ENCODE data around the gene ADARB2.
A peak's percentile ranks its signal among the peaks of the same experiment; 100 is the strongest.

ADARB2 gene

DNA sequence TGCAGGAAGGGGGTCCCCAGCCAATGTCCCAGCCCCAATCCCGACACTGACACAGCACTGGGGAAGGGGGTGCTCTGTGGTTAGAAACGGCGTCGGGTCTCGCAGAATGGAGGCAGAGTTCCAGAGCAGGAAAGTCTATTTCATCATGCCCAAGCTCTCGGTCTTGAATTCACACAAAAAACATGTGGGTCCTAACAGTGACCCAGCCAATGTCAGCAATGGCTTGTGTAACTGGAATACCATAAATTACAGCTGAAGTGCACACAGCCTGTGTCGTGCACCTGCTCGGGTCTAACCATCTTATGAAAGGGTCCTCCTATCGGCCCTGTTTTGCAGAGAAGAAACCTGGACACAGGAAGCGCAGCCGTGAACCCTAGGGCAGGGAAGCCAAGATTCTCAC, 324.1 kb downstream of the ADARB2 start:
- H3K4me3 ChIP-seq: no peak overlapping the region
- no peak overlapping the region for H3K9ac ChIP-seq
- H4K20me1 ChIP-seq: no peaks in the 10 kb centered on the region; the same call in 1 of the 2 replicates
- no peaks in the 10 kb centered on the region for H3K27me3 ChIP-seq
- no peak for TF ChIP-seq Cebpa-rat (IDR thresholded peaks at IDR 0.05)
- peaks cover 29% of the 10 kb centered on the region; the same call in 1 of the 2 replicates for H3K9me3 ChIP-seq
- peak overlapping the region; percentile 49; the same call in 1 of the 2 replicates for H3K27ac ChIP-seq
- no peaks in the 10 kb centered on the region for H3K36me3 ChIP-seq
- peaks cover 83% of the 10 kb centered on the region for H3K4me1 ChIP-seq
- H3K4me2 ChIP-seq: peak overlapping the region; percentile 78

DNA sequence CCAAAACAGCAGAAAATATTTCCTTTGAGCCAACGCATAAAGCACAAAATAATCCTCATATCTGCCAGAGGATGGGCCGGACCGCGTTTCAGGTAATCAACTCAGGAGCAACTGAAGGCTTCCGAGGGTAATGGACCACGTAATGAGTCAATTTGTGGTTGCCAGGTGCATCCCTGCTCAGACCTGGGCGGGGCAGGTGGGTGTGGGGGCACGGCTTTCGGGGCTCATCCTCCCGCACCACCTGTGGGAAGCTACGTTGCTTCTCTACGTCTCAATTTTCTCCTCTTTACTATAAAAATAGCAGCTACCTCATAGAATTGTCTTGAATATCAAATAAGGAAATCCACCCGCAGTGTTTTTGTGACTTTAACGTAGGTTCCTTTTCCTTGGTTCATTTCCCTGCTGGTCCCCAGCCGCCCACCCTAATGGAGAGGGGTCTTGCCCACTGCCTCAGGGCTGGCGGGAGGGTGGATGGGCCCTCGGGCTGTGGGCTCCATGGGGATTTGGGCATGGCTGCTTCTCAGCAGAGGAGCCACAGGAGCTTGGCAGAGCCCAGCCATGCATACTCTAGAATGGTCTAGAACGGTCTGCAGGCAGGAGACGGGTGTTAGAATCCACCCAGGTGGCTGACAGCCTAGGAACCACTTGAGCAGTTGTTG, 324.7 kb downstream of the ADARB2 start:
- H3K4me2 ChIP-seq: peak overlapping the region; percentile 78
- peaks cover 29% of the 10 kb centered on the region; the same call in 1 of the 2 replicates for H3K9me3 ChIP-seq
- no peak overlapping the region for H3K9ac ChIP-seq
- no peak overlapping the region for H3K4me3 ChIP-seq
- no peaks in the 10 kb centered on the region for H3K27me3 ChIP-seq
- H4K20me1 ChIP-seq: no peaks in the 10 kb centered on the region; the same call in 1 of the 2 replicates
- H3K27ac ChIP-seq: peak overlapping the region; percentile 49; the same call in 1 of the 2 replicates
- no peaks in the 10 kb centered on the region for H3K36me3 ChIP-seq
- peaks cover 77% of the 10 kb centered on the region for H3K4me1 ChIP-seq
- no peak for TF ChIP-seq Cebpa-rat (IDR thresholded peaks at IDR 0.05)

DNA sequence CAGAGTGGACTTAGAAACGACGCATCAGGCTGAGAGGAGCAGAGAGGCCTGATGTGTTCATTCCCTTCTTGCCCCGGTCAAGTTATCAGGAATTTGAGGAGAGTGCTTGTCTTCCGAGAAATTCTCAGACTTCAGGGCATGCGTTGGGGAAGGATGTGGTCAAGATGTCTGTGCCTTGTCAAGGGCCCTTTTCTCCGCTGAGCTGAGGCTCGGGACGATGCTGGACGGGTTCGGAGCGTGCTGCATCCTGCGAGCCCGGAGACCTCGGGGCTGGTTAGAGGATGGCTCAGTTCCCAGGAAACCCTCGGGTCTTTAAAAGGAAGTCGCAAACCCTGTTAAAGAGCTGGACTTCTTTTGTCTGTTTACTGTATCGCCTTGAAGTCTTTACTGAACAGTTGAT, 325.4 kb downstream of the ADARB2 start:
- Histone ChIP-seq H3K4me2 (peak overlapping the region; percentile 78), H3K27ac (peak overlapping the region; percentile 66; the same call in 1 of the 2 replicates)

DNA sequence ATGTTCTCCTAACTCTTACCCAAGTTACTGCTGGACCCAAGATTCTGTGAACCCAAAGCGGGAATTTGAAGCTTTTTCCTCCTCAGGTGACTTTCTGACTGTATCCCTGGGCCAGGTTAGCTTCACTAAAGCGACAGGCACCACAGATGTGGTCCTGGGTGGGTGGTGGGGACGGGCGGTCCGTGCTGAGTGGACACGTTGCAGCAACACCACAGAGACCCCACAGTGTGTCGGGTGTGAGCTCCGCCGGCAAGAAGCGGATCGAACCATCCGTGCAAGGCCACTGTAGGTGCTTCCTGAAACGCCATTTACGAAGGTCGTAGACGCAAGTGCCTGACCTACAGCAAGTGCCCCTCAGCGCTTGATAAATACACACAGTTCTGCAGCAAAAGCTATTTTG, 325.9 kb downstream of the ADARB2 start:
- H3K9me3 ChIP-seq: peaks cover 20% of the 10 kb centered on the region; the same call in 1 of the 2 replicates
- no peaks in the 10 kb centered on the region; the same call in 1 of the 2 replicates for H4K20me1 ChIP-seq
- H3K9ac ChIP-seq: no peak overlapping the region
- no peaks in the 10 kb centered on the region for H3K27me3 ChIP-seq
- peaks cover 65% of the 10 kb centered on the region for H3K4me1 ChIP-seq
- H3K4me3 ChIP-seq: no peak overlapping the region
- H3K27ac ChIP-seq: peak overlapping the region; percentile 66; the same call in 1 of the 2 replicates
- H3K36me3 ChIP-seq: no peaks in the 10 kb centered on the region
- H3K4me2 ChIP-seq: peak overlapping the region; percentile 78
- TF ChIP-seq Cebpa-rat (IDR thresholded peaks at IDR 0.05): no peak

More for the DNA sequence above, 325.4 kb downstream of the ADARB2 start:
- no peaks in the 10 kb centered on the region; the same call in 1 of the 2 replicates for H4K20me1 ChIP-seq
- no peak overlapping the region for H3K4me3 ChIP-seq
- H3K36me3 ChIP-seq: no peaks in the 10 kb centered on the region
- TF ChIP-seq Cebpa-rat (IDR thresholded peaks at IDR 0.05): no peak
- H3K9ac ChIP-seq: no peak overlapping the region
- peaks cover 70% of the 10 kb centered on the region for H3K4me1 ChIP-seq
- peaks cover 23% of the 10 kb centered on the region; the same call in 1 of the 2 replicates for H3K9me3 ChIP-seq
- no peaks in the 10 kb centered on the region for H3K27me3 ChIP-seq

DNA sequence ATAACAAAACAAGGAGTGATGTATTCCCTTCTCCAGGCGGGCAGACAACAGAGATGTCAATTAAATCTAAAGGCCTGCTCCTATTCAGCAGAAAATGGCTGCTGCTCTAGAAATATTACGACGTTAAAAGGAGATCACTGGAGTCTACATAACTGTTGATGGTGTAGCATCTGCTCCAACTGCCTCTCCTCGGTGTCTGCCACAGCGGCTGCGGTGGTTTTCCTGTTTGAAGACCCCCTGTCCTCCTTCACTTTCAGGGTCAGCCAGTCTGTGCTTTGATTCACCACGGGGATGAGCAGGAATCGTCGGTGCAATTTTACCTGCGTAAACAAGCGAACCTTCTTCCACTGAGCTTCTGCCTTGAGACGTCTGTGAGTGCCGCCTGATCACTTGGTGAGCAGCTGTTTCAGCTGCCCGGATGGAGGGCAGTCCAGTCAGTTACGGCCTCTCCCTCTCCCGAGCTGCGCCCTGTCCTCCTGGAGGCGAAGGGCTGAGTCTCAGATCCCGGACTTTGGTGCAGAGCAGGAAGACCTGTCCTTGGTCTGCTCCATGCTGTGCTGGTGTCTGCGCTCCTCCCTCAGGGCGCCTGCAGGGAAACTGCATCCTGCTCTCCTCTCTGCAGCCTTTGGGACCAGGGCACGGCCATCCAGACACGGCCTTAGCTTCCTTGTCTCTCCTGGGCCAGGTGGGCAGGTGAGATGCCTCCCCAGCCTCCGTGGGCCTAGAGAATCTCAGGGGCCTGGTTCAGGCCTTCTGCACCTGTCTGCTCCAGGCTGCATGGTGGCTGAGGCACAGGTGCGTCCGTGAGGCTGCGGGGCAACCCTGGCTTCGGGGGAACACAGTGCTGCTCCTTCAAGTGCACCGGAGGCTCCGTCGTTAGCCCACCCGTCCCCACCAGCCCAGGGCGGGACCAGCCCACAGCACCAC, 326.6 kb downstream of the ADARB2 start:
- no peaks in the 10 kb centered on the region; the same call in 1 of the 2 replicates for H4K20me1 ChIP-seq

DNA sequence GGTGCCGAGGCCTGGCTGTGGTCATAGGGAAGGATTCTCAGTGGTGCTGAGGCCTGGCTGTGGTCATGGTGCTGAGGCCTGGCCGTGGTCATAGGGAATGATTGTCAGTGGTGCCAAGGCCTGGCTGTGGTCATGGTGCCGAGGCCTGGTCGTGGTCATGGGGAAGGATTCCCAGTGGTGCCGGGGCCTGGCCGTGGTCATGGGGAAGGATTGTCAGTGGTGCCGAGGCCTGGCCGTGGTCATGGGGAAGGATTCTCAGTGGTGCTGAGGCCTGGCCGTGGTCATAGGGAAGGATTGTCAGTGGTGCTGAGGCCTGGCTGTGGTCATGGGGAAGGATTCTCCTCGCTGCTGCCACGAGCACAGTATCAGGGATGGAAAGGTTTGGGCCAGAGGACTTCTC, 327.3 kb downstream of the ADARB2 start:
- H4K20me1 ChIP-seq: no peaks in the 10 kb centered on the region; the same call in 1 of the 2 replicates
- H3K4me1 ChIP-seq: peaks cover 62% of the 10 kb centered on the region
- H3K9me3 ChIP-seq: 0 out of 2 replicates have a peak, but pooled peaks cover 10% of the 10 kb centered on the region
- H3K4me3 ChIP-seq: no peak overlapping the region
- H3K9ac ChIP-seq: peak overlapping the region; percentile 24; the same call in 1 of the 2 replicates
- H3K27me3 ChIP-seq: no peaks in the 10 kb centered on the region
- H3K27ac ChIP-seq: peak overlapping the region; percentile 66
- no peaks in the 10 kb centered on the region for H3K36me3 ChIP-seq
- H3K4me2 ChIP-seq: peak overlapping the region; percentile 78
- TF ChIP-seq Cebpa-rat (IDR thresholded peaks at IDR 0.05): no peak

More for the DNA sequence above, 326.6 kb downstream of the ADARB2 start:
- H3K9me3 ChIP-seq: peaks cover 14% of the 10 kb centered on the region; the same call in 1 of the 2 replicates
- H3K4me3 ChIP-seq: no peak overlapping the region
- H3K9ac ChIP-seq: peak overlapping the region; percentile 24; the same call in 1 of the 2 replicates
- TF ChIP-seq Cebpa-rat (IDR thresholded peaks at IDR 0.05): no peak
- H3K27ac ChIP-seq: peak overlapping the region; percentile 66; the same call in 1 of the 2 replicates
- H3K36me3 ChIP-seq: no peaks in the 10 kb centered on the region
- peak overlapping the region; percentile 78 for H3K4me2 ChIP-seq
- no peaks in the 10 kb centered on the region for H3K27me3 ChIP-seq
- H3K4me1 ChIP-seq: peaks cover 62% of the 10 kb centered on the region

DNA sequence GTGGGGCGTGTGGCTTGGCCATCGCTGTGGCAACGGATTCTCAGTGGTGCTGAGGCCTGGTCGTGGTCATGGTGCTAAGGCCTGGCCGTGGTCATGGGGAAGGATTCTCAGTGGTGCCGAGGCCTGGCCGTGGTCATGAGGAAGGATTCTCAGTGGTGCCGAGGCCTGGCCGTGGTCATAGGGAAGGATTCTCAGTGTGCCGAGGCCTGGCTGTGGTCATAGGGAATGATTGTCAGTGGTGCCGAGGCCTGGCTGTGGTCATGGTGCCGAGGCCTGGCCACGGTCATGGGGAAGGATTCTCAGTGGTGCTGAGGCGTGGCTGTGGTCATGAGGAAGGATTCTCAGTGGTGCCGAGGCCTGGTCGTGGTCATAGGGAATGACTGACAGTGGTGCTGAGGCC, 327.9 kb downstream of the ADARB2 start:
- Histone ChIP-seq H3K4me3 (no peak overlapping the region), H3K9me3 (0 out of 2 replicates have a peak, but pooled peaks cover 3% of the 10 kb centered on the region), H4K20me1 (no peaks in the 10 kb centered on the region; the same call in 1 of the 2 replicates), H3K27ac (no peak overlapping the region), H3K4me1 (peaks cover 61% of the 10 kb centered on the region), H3K9ac (no peak overlapping the region), H3K27me3 (no peaks in the 10 kb centered on the region), H3K4me2 (peak overlapping the region; percentile 78), H3K36me3 (no peaks in the 10 kb centered on the region)
- TF ChIP-seq Cebpa-rat (IDR thresholded peaks at IDR 0.05): no peak

DNA sequence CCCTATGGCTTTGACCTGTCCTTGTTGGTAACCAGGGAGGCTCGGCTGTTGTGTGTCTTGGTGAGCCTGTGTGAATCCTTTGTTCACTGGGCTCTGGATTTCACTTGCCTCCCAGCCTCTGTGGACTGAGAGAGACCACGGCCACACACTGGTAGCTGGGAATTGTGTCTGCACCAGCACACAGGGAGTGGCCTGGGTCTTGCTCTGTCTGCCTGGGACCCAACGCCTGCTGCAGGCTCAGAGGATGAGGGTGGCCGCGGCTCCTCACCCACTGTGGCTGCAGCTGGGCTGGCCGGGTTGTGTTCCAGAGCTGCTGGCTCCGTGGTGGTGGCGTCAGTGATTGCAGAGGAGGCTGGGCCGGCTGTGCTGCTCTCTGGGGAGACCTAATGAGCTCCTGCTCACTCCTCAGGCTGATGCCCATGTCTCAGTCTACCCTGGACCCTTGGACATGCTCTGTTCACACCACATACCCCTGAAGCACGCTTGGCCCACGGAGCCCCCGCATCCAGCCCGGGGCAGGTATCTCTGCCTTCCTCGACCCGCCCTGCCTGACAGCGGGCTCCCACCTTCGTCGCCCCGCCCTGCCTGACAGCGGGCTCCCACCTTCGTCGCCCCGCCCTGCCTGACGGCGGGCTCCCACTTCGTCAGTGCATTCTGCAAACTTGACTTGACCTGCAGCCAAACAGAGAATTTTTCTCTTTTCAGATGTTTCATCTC, 328.5 kb downstream of the ADARB2 start:
- Histone ChIP-seq H3K27me3 (no peaks in the 10 kb centered on the region), H3K9me3 (no peaks in the 10 kb centered on the region), H3K9ac (no peak overlapping the region), H3K36me3 (no peaks in the 10 kb centered on the region), H4K20me1 (no peaks in the 10 kb centered on the region; the same call in 1 of the 2 replicates), H3K27ac (no peak overlapping the region), H3K4me3 (no peak overlapping the region), H3K4me1 (peaks cover 55% of the 10 kb centered on the region), H3K4me2 (peak overlapping the region; percentile 78)
- no peak for TF ChIP-seq Cebpa-rat (IDR thresholded peaks at IDR 0.05)

All from BLaER1 (cell line).